HG02763 (cell line): ENCODE results near the gene CAST.

ENCODE experiments used
- ATAC-seq: cut with Tn5 transposase; IDR thresholded peaks from one replicate; pipeline ENCODE4 v1.9.1; 2021; ENCODE audit warnings: mild to moderate bottlenecking, moderate library complexity; ENCODE audit not compliant: unreplicated experiment

The CAST gene

GRCh38 chr5:96671441-96671840 lies 9.3 kb downstream of the CAST start:
- ATAC-seq = no peak

DNA sequence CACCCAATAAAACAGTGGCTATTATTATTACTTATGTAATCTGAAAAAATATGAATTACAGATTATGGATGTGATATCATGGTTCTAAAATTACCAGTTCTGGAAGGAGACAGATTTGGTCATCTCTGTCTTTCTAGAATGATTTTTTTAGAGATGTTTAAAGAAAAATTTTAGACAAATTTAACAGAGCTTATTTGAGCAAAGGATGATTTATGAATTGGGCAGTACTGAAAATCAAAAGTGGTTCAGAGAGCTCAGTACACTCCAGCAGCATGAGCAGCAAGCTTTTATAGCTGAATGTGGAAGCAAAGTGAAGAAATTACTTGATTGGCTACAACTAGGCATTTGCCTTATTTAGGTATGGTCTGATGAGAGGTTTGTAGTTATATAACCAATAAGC lies 11.0 kb downstream of the CAST start:
- no peak for ATAC-seq

GRCh38 chr5:96675882-96676281 lies 13.7 kb downstream of the CAST start:
- ATAC-seq = no peak

- no peak for ATAC-seq
These were observed 15.3 kb downstream of the CAST start for GRCh38 chr5:96677496-96677895.

GRCh38 chr5:96679293-96679692 lies 17.1 kb downstream of the CAST start:
- no peak for ATAC-seq

DNA sequence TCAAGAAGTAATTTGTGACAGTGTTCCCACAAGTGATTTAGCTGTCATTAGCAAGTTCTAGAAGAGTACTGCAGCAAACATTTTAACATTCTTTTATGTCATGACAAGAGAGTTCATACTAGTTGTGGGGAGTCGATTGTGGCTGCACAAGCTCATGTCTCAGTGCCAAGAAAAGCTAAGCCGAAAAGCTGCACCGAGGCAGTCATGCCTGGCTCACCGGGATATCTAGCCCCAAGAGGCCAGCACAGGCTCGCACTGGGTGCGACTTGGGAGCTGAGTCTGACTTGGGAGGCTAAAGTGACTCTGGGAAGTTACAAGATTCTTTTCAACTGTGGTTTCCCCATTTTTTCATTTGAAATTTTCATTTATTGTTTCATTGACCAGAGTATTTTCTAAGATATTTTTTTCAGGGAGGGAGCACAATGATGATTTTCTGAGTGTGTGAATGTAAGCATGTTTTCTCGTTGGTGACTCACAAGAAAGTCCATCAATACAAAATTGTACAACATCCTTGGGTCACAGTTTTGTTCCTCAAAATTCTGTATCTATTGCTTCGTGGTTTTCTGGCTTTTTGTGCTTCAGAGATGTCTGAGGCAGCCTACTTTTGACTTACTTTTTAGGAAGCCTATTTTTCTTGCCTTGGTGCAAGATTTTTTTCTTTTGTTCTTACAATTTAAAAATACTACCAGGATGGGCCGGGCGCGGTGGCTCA lies 18.7 kb downstream of the CAST start:
- ATAC-seq = no peak

DNA sequence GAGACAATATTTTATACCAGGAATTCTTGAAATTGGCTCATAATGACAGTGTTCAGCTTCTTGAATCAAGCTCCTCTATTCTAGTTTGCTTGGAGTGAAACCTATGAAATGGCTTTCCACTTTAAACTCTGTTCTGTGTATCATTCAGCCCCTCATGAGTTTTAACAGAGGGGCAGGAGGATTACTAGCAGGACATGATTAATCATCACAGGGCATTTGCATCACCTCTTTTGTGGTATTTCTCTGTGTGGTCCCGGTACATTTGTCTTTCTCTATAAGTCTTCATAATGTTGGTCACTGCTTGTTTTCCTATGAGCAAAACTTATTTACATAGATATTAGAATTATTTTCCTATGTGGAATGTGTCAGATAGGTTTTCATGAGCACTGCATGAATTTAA lies 21.2 kb downstream of the CAST start:
- no peak for ATAC-seq

DNA sequence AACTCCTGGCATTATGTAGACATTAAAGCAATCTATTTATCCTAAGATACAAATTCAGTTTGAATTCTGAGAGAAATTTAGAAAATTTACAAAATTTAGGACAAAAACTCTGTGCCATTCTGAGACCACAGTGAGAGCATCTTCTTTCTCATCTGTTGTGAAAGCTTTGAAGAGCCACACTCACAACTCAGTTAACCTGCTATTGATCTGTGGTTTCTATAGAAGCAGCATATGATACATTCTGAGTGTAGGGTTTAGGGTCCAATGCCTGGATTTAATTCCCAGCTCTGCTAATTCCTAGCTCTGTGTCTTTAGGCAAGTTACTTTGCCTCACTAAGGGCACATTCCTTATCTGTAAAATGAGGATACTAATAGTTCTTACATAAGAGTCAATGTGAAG lies 21.6 kb downstream of the CAST start:
- no peak for ATAC-seq

DNA sequence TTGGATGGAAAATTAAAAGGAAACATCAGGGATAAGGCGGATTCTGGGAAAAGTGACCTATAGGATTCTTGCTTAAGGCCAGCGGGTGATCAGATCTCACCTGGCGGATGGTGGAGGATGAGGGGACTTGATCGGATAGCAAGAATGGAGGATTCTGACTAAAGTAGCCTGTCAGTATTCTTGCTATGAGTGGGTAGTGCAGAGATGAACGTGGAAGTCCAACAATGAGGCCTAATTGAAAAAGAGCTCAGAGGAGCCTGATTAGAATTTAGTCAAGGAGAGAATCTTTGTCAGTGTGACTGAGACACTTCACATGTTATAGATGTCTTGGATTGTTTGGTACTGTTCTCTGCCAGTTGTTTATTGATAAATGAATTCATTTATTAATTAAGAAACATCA lies 24.9 kb downstream of the CAST start:
- ATAC-seq = no peak

- ATAC-seq = peak; percentile 73
These were observed 25.8 kb downstream of the CAST start for GRCh38 chr5:96687812-96688453.

DNA sequence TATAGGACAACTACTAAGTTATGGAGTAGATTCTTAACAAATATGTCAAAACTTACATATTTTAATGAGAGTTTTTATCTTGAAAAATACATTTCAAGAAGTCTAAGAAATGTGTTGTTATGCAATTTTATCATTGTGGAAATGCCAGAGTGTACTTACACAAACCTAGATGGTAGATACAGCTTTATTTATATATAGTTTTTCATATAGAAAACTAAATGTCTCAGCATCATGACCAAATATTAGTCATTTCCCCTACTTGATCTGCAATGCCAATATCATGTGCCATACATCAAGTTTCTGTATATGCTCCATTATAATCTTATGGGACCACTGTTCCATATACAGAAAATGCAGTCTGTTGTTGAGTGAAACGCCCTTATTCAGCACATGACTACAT lies 28.7 kb downstream of the CAST start:
- ATAC-seq = no peak

- ATAC-seq = no peak
These were observed 29.5 kb downstream of the CAST start for GRCh38 chr5:96691503-96692303.

DNA sequence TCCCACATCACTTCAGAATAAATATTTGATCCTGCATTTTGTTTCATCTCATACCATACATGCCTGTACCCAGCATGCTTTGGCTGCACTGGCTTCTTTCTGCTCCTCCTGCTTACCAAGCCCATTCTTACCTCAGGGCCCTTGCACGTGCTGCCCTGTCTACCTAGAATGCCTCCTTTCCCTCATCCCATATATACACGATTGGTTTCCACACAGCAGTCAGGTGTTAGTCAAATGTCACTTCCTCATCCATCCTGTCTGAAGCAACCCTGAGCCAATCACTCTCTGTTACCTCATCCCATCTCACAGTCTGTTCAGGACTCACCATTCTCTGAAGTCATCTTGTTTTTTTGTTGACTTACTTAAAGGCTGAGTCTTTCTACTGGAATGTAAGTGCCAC lies 30.3 kb downstream of the CAST start:
- ATAC-seq = no peak

DNA sequence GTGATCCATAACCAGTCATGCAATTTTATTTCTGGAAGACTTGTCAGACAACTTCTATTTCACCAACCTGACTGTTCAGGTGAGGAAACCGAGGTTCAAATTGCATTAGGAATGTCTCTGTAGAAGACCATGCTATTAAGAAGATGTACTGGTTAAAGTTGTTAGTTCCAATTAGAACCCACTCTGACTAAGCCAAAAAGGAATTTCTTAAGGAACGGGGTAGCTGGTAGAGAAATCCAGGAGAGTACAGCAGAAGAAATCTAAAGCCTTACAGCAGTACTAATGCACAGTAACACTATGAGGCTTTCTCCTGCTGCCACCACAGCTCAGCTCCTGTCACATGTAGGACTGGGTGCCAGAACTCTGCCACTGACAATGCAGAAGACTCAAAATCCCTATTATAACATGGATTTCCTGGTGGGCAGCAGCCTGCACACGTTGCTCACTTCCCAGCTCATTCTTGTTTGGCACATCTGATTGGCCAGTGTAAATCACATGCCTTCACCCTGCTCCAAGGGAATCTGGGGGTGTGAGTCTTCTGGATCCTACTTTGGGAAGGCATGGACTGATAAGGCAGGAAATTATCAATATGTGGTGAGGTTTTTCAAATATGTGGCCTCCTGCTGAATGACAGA lies 37.1 kb downstream of the CAST start:
- no peak for ATAC-seq

GRCh38 chr5:96702503-96703383 lies 40.6 kb downstream of the CAST start:
- ATAC-seq = peak; percentile 63

DNA sequence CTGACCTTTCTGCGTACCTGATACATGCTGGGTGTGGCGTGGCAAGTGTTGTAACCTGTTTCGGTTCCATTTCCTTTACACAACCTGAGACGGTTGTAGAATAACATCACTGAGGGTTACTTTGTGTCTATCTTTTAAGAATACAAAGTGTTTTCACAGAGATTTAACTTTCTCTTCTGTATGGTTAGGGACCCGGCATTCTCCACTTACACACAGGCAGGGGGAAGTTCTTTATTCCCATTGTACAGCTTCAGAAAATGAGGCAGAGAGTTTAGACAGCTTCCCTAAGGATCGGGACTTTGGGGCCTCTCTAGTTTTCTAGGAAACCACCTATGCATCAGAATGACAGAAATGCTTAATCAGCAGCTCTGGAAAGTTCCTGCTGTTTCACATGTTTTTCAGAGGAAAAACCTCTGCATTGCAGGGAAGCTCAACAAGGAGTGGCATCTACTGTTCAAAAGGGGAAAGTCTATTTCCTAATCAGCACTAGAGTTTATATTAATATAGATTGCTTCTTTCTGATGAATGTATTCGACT lies 41.3 kb downstream of the CAST start:
- ATAC-seq = peak; percentile 60

- no peak for ATAC-seq
These were observed 41.8 kb downstream of the CAST start for GRCh38 chr5:96703995-96704394.

- no peak for ATAC-seq
These were observed 44.4 kb downstream of the CAST start for GRCh38 chr5:96706433-96707111.

- ATAC-seq = no peak
These were observed 46.4 kb downstream of the CAST start for GRCh38 chr5:96708600-96708999.
